TTC549 (cell line): ENCODE measurements around the gene MYLK.
"Not testable (repeated sequence)": the region's sequence is repeated elsewhere in the genome, so short reads cannot be mapped to it uniquely, and the experiment has no call there.

Experiments
- FAIRE-seq: peaks from 2 replicates; lab custom pipeline; 2012; peaks lifted over from hg19 to GRCh38; lab: Jason Lieb, UNC

The MYLK gene

GRCh38 chr3:123621186-123621849, 262.8 kb downstream of the MYLK start:
- FAIRE-seq = no peak

GRCh38 chr3:123620343-123620742, 263.8 kb downstream of the MYLK start:
- no peak for FAIRE-seq

GRCh38 chr3:123618768-123619484, 265.2 kb downstream of the MYLK start:
- FAIRE-seq = no peak

GRCh38 chr3:123618076-123618708, 265.9 kb downstream of the MYLK start:
- no peak for FAIRE-seq

- no peak for FAIRE-seq
These were observed 267.5 kb downstream of the MYLK start for GRCh38 chr3:123616593-123616992.

- no peak for FAIRE-seq
These were observed 270.6 kb downstream of the MYLK start for GRCh38 chr3:123613543-123613942.

- not testable (repeated sequence) for FAIRE-seq
These were observed 272.5 kb downstream of the MYLK start for GRCh38 chr3:123611674-123612073.

GRCh38 chr3:123611082-123611481, 273.1 kb downstream of the MYLK start:
- no peak for FAIRE-seq

GRCh38 chr3:123610331-123610730, 273.8 kb downstream of the MYLK start:
- no peak for FAIRE-seq

- FAIRE-seq = no peak
These were observed 275.1 kb downstream of the MYLK start for GRCh38 chr3:123609063-123609462.

GRCh38 chr3:123608263-123608937, 275.7 kb downstream of the MYLK start:
- FAIRE-seq = no peak

GRCh38 chr3:123606527-123606926, 277.6 kb downstream of the MYLK start:
- FAIRE-seq = no peak

GRCh38 chr3:123605789-123606234, 278.3 kb downstream of the MYLK start:
- FAIRE-seq = no peak

- not testable (repeated sequence) for FAIRE-seq
These were observed 281.0 kb downstream of the MYLK start for GRCh38 chr3:123603153-123603552.

- no peak for FAIRE-seq
These were observed 281.8 kb downstream of the MYLK start for GRCh38 chr3:123602325-123602724.

- not testable (repeated sequence) for FAIRE-seq
These were observed 283.3 kb downstream of the MYLK start for GRCh38 chr3:123600863-123601262.

- no peak for FAIRE-seq
These were observed 286.6 kb downstream of the MYLK start for GRCh38 chr3:123597561-123597960.

GRCh38 chr3:123595396-123596180, 288.5 kb downstream of the MYLK start:
- no peak for FAIRE-seq

GRCh38 chr3:123593381-123593780, 290.8 kb downstream of the MYLK start:
- no peak for FAIRE-seq

- no peak for FAIRE-seq
These were observed 293.3 kb downstream of the MYLK start for GRCh38 chr3:123590685-123591450.

- FAIRE-seq = no peak
These were observed 296.7 kb downstream of the MYLK start for GRCh38 chr3:123587401-123587800.
